GM12878 (cell line): Measurements from ENCODE around the gene SEMA5A. TPM values are rescaled to one million over a fixed set of nuclear protein-coding genes. Genes with fewer than 3 reads are reported as not detected.

ENCODE experiments used
- ATAC-seq: fragments of 200-7000 bp; cut with Tn5 transposase; 3 replicates; pipeline ENCODE4 v1.9.1; 2020; ENCODE audit warnings: mild to moderate bottlenecking, moderate library complexity
- BruUV-seq: library from RNA; stranded (reverse); fragments of 400-500 nt; replicated peaks from 2 replicates; lab custom pipeline; 2021; lab: Mats Ljungman, UMichigan
- CTCF ChIA-PET: fragments of 300-600 bp; sonication (Branson Sonifier 250); formaldehyde crosslinking; extraction: SDS; loops from one replicate; lab custom pipeline; 2021; ENCODE audit warnings: inconsistent platforms; lab: Yijun Ruan, JAX
- POLR2A ChIA-PET: fragments of 350-600 bp; formaldehyde crosslinking; extraction: SDS; loops from one replicate; lab custom pipeline; 2021; ENCODE audit warnings: inconsistent platforms; lab: Charles Lee
- RAD21 ChIA-PET: fragments of 300-600 bp; sonication (Branson Sonifier 250); formaldehyde crosslinking; loops from one replicate; lab custom pipeline; 2023; ENCODE audit warnings: antibody characterized with exemption; ENCODE audit not compliant: unreplicated experiment; lab: Charles Lee
- SMC1A ChIA-PET: fragments of 300-600 bp; sonication (Branson Sonifier 250); formaldehyde crosslinking; loops from one replicate; lab custom pipeline; 2023; ENCODE audit not compliant: unreplicated experiment, uncharacterized antibody; lab: Charles Lee
- DNase-seq: peaks from one replicate; pipeline ENCODE4 v3.0.0-alpha.2; 2011; ENCODE audit warnings: low read depth, low spot score
- FAIRE-seq: peaks from 3 replicates; lab custom pipeline; 2011; peaks lifted over from hg19 to GRCh38; lab: Jason Lieb, UNC
- H2AFZ ChIP-seq: 2 replicates; pipeline ENCODE4 v1.6.0; 2011; ENCODE audit warnings: low read depth, low read length, control low read depth; ENCODE audit not compliant: control insufficient read depth
- H3K27ac ChIP-seq: 2 replicates; pipeline ENCODE4 v1.5.1; 2011; ENCODE audit warnings: control low read depth; ENCODE audit not compliant: control insufficient read depth, insufficient read depth
- H3K27me3 ChIP-seq, 2 experiments: replicated peaks in 1 of 2; 2 replicates each; pipeline versions ENCODE4 v1.6.0 to v1.6.1; 2011; ENCODE audit warnings: low read length in 1 of 2; ENCODE audit not compliant: control insufficient read depth in 2 of 2, insufficient read depth in 2 of 2
- H3K36me3 ChIP-seq, 2 experiments: 2 replicates each; pipeline ENCODE4 v1.5.1; 2011; ENCODE audit warnings: low read length in 1 of 2; ENCODE audit not compliant: control insufficient read depth in 2 of 2, insufficient read depth in 2 of 2
- H3K4me1 ChIP-seq: 2 replicates; pipeline ENCODE4 v1.6.1; 2011; ENCODE audit warnings: mild to moderate bottlenecking, low read length, moderate library complexity, mixed read lengths; ENCODE audit not compliant: control insufficient read depth, insufficient read depth
- H3K4me2 ChIP-seq: 2 replicates; pipeline ENCODE4 v1.6.0; 2011; ENCODE audit warnings: control low read depth; ENCODE audit not compliant: control insufficient read depth, insufficient read depth
- H3K4me3 ChIP-seq: fragments of 200-600 bp; sonication (generic); 2 replicates; pipeline ENCODE4 v1.5.1; 2016
- H3K79me2 ChIP-seq: 2 replicates; pipeline ENCODE4 v1.6.0; 2011; ENCODE audit warnings: low read length; ENCODE audit not compliant: control insufficient read depth, insufficient read depth
- H3K9ac ChIP-seq: 2 replicates; pipeline ENCODE4 v1.8.0; 2011; ENCODE audit warnings: low read length, control low read depth, mixed read lengths; ENCODE audit not compliant: control insufficient read depth, insufficient read depth
- H3K9me3 ChIP-seq: replicated peaks from 3 replicates; pipeline ENCODE4 v1.5.1; 2011; ENCODE audit warnings: mild to moderate bottlenecking, low read length; ENCODE audit not compliant: control insufficient read depth, insufficient read depth
- H4K20me1 ChIP-seq: 2 replicates; pipeline ENCODE4 v1.6.0; 2011; ENCODE audit not compliant: control insufficient read depth, insufficient read depth
- ATF7 ChIP-seq: fragments of 450-650 bp; IDR thresholded peaks from 2 replicates; pipeline ENCODE4 v1.6.1; 2016; ENCODE audit warnings: low read depth, mild to moderate bottlenecking
- CEBPB ChIP-seq, 2 experiments: fragments of 150-350 bp in 1 of 2; IDR thresholded peaks; 2 replicates each; pipeline ENCODE4 v1.6.1; 2012 to 2014; ENCODE audit warnings: low read depth in 2 of 2, low read length in 2 of 2, borderline replicate concordance in 1 of 2, inconsistent platforms in 1 of 2
- EZH2 ChIP-seq: IDR thresholded peaks from 2 replicates; pipeline ENCODE4 v1.6.1; 2012; ENCODE audit warnings: low read depth, mild to moderate bottlenecking, control low read depth, inconsistent platforms, low read length, borderline replicate concordance; ENCODE audit not compliant: control insufficient read depth
- FOXK2 ChIP-seq: fragments of 450-650 bp; IDR thresholded peaks from 2 replicates; pipeline ENCODE4 v1.6.1; 2017; ENCODE audit warnings: mild to moderate bottlenecking, moderate library complexity
- FOXM1 ChIP-seq: IDR thresholded peaks from 2 replicates; pipeline ENCODE4 v1.6.1; 2012; ENCODE audit warnings: low read depth, mild to moderate bottlenecking, inconsistent platforms, low read length, moderate library complexity
- HDGF ChIP-seq: fragments of 450-650 bp; IDR thresholded peaks from 2 replicates; pipeline ENCODE4 v1.6.1; 2016; ENCODE audit warnings: antibody characterized with exemption
- NBN ChIP-seq: fragments of 450-650 bp; IDR thresholded peaks from 2 replicates; pipeline ENCODE4 v1.6.1; 2016
- PAX8 ChIP-seq: fragments of 450-650 bp; IDR thresholded peaks from 2 replicates; pipeline ENCODE4 v1.6.1; 2017; ENCODE audit warnings: mild to moderate bottlenecking, moderate library complexity
- PRDM15 ChIP-seq: fragments of 450-650 bp; formaldehyde crosslinking; IDR thresholded peaks from 2 replicates; pipeline ENCODE4 v1.4.0; 2020; ENCODE audit warnings: mild to moderate bottlenecking, moderate library complexity
- RAD51 ChIP-seq: fragments of 450-650 bp; IDR thresholded peaks from 2 replicates; pipeline ENCODE4 v1.6.1; 2016; ENCODE audit warnings: moderate library complexity, mild to moderate bottlenecking, inconsistent platforms
- RBBP5 ChIP-seq: fragments of 200-600 bp; sonication (generic); conservative IDR thresholded peaks from 2 replicates; pipeline ENCODE4 v1.6.1; 2016
- RFX5 ChIP-seq: IDR thresholded peaks from 2 replicates; pipeline ENCODE4 v1.6.1; 2011; ENCODE audit warnings: low read depth, low read length, improper control_type of control experiment
- SRF ChIP-seq, 2 experiments: IDR thresholded peaks; 2 replicates each; pipeline ENCODE4 v1.6.1; 2011; ENCODE audit warnings: low read depth in 2 of 2, low read length in 2 of 2, mild to moderate bottlenecking in 1 of 2, moderate library complexity in 1 of 2
- SUZ12 ChIP-seq: fragments of 200-600 bp; sonication (generic); IDR thresholded peaks from one replicate; pipeline ENCODE4 v1.6.1; 2018; ENCODE audit warnings: antibody characterized with exemption, mild to moderate bottlenecking; ENCODE audit not compliant: unreplicated experiment
- TBL1XR1 ChIP-seq: IDR thresholded peaks from 2 replicates; pipeline ENCODE4 v1.6.1; 2012; ENCODE audit warnings: low read depth, low read length, improper control_type of control experiment
- WGBS: methylation state at CpG from one replicate; pipeline ENCODE4 v1.1.6; 2016; ENCODE audit warnings: low lambda C conversion rate; ENCODE audit not compliant: insufficient replicate concordance, insufficient coverage; ENCODE audit errors: missing lambda C conversion rate; 5-methylcytosine and 5-hydroxymethylcytosine counted together
- in situ Hi-C: fragments of 300-500 bp; cut with MboI; formaldehyde crosslinking; loops from 9 replicates; pipeline ENCODE4 v1.14.3; 2018; ENCODE audit warnings: mixed read lengths
- intact Hi-C: fragments of 100-400 bp; cut with micrococcal nuclease; formaldehyde crosslinking; loops from one replicate; pipeline ENCODE4 v1.14.2; 2022; ENCODE audit not compliant: unreplicated experiment
- polyA plus RNA-seq, 11 experiments: library from polyadenylated mRNA; depleted of rRNA in 4 of 11; unstranded in 6 of 11; stranded (reverse) in 5 of 11; fragments of >200 nt; fragmentation: Nextera tagmentation in 4 of 11; fragmentation: Illumina TruSeq in 1 of 11; extraction: Ambion mirVana in 4 of 11; extraction: Trizol in 1 of 11; gene quantifications; 1 replicate in 1 of 11; 2 replicates in 10 of 11; pipeline versions ENCODE4 v1.2.1 to v1.2.3, GENCODE V29; 2011 to 2016; ENCODE audit warnings: inconsistent platforms in 2 of 11, missing spikeins in 2 of 11, low read depth in 1 of 11
- total RNA-seq, 4 experiments: library from RNA; depleted of rRNA in 3 of 4; stranded (reverse); fragments of >200 nt in 3 of 4; fragmentation: Illumina TruSeq in 1 of 4; extraction: Trizol in 1 of 4; gene quantifications; 2 replicates each; pipeline versions ENCODE4 v1.2.1 to v1.2.3, GENCODE V29; 2013 to 2021
- TF ChIP-seq, protein P1 (sequence below): IDR thresholded peaks from 2 replicates; pipeline ENCODE4 v1.6.1; 2012; ENCODE audit warnings: mild to moderate bottlenecking, low read depth, low read length
- TF ChIP-seq, protein P2 (sequence below): IDR thresholded peaks from 2 replicates; pipeline ENCODE4 v1.6.1; 2012; ENCODE audit warnings: low read length, inconsistent platforms

The SEMA5A gene
- total and polyA plus RNA-seq, 10 of the 15 experiments (the other 5 are each of a cell fraction or from before 2014, with no cell fraction given), result 0.03 to 2.4 (median 0.09) TPM; not detected in 1

DNA sequence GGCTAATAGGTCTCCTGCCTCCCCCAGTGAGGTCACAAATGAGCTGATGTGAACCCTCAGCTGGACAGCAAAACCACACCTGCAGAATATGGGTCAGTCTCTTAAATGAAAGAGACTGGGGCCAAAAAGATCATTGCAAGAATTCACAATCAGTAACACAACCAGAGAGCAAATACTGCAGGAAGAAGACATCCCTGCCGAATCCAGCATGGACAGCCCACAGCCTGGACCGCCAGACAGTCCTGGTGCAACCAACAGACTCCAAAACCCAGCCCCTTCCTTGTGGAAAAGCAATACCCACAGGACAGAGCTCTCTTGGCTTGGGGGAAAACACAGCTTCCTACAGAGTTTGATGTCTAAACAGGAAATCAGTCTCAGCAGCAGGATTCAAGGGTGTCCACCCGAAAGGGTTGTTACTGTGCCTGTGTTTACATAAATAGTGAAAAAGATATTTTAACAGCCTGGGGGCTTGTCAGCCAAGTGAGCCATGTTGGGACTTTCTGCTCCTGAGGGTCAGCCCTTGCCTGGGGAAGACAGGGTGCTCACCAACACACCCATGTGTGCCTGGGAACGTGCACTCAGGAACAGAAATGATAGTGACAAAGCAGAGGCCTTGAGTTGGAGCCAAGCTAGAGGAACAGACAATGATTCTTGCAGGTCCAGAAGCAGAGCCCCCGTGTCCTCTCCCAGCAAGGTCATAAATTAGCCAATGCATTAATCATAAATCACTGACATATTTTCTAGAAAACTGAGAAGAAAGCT lies 106.2 kb downstream of the SEMA5A start:
- RAD21 ChIA-PET, result no interaction called here
- H3K36me3 ChIP-seq, result no peaks in the 10 kb centered on the region
- no peaks in the 10 kb centered on the region; the same call in 2 of the 3 replicates for H3K9me3 ChIP-seq
- no peaks in the 10 kb centered on the region for H3K79me2 ChIP-seq
- H3K9ac ChIP-seq, result no peak overlapping the region
- BruUV-seq, result no TSS peak
- no peak for DNase-seq
- no peak for FAIRE-seq
- intact Hi-C loops (no loop called here), in situ Hi-C loops (no loop called here)
- CTCF ChIA-PET, result interaction anchor here (1.5 kb wide), 1 partner anchor 12 kb away, joined by 4 read pairs; no protein-coding TSS in a partner anchor
- no peaks in the 10 kb centered on the region for H3K4me1 ChIP-seq
- H4K20me1 ChIP-seq, result no peaks in the 10 kb centered on the region
- WGBS, result 0% methylated on average over 5 of the region's 5 CpGs
- ATAC-seq, result no peak
- no peak overlapping the region for H3K4me3 ChIP-seq
- POLR2A ChIA-PET, result no interaction called here
- H3K4me2 ChIP-seq, result no peak overlapping the region
- no peaks in the 10 kb centered on the region for H3K27me3 ChIP-seq
- no peak overlapping the region for H2AFZ ChIP-seq
- no peak overlapping the region for H3K27ac ChIP-seq
- no peak for TF ChIP-seq TBL1XR1
- no peak for TF ChIP-seq NBN
- no peak for TF ChIP-seq FOXM1
- TF ChIP-seq CEBPB (IDR thresholded peaks at IDR 0.05; ENCODE audit: borderline replicate concordance in 1 of 2, low read depth in 2 of 2, low read length in 2 of 2), result no peak
- no peak for TF ChIP-seq SUZ12
- TF ChIP-seq PAX8, result no peak
- TF ChIP-seq RAD51, result no peak
- no peak for TF ChIP-seq HDGF
- TF ChIP-seq SRF (IDR thresholded peaks at IDR 0.05; ENCODE audit: low read depth in 2 of 2, low read length in 2 of 2), result no peak
- no peak for TF ChIP-seq RFX5
- no peak for TF ChIP-seq PRDM15 (CRISPR knock-in tag)
- no peak for TF ChIP-seq ATF7
- TF ChIP-seq, protein P1, sequence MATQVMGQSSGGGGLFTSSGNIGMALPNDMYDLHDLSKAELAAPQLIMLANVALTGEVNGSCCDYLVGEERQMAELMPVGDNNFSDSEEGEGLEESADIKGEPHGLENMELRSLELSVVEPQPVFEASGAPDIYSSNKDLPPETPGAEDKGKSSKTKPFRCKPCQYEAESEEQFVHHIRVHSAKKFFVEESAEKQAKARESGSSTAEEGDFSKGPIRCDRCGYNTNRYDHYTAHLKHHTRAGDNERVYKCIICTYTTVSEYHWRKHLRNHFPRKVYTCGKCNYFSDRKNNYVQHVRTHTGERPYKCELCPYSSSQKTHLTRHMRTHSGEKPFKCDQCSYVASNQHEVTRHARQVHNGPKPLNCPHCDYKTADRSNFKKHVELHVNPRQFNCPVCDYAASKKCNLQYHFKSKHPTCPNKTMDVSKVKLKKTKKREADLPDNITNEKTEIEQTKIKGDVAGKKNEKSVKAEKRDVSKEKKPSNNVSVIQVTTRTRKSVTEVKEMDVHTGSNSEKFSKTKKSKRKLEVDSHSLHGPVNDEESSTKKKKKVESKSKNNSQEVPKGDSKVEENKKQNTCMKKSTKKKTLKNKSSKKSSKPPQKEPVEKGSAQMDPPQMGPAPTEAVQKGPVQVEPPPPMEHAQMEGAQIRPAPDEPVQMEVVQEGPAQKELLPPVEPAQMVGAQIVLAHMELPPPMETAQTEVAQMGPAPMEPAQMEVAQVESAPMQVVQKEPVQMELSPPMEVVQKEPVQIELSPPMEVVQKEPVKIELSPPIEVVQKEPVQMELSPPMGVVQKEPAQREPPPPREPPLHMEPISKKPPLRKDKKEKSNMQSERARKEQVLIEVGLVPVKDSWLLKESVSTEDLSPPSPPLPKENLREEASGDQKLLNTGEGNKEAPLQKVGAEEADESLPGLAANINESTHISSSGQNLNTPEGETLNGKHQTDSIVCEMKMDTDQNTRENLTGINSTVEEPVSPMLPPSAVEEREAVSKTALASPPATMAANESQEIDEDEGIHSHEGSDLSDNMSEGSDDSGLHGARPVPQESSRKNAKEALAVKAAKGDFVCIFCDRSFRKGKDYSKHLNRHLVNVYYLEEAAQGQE, result no peak
- TF ChIP-seq FOXK2, result no peak
- TF ChIP-seq, protein P2, sequence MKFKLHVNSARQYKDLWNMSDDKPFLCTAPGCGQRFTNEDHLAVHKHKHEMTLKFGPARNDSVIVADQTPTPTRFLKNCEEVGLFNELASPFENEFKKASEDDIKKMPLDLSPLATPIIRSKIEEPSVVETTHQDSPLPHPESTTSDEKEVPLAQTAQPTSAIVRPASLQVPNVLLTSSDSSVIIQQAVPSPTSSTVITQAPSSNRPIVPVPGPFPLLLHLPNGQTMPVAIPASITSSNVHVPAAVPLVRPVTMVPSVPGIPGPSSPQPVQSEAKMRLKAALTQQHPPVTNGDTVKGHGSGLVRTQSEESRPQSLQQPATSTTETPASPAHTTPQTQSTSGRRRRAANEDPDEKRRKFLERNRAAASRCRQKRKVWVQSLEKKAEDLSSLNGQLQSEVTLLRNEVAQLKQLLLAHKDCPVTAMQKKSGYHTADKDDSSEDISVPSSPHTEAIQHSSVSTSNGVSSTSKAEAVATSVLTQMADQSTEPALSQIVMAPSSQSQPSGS, result no peak
- no peak for TF ChIP-seq EZH2
- no peak for TF ChIP-seq RBBP5
- SMC1A ChIA-PET, result interaction anchor here (1.0 kb wide), 1 partner anchor 12 kb away, joined by 3 read pairs; no protein-coding TSS in a partner anchor
